A673 (cell line): ENCODE data around the gene PARP6. TPM values are rescaled to one million over a fixed set of nuclear protein-coding genes. Genes with fewer than 3 reads are reported as not detected.

Experiments
- BruUV-seq: library from RNA; stranded (reverse); fragments of 400-500 nt; replicated peaks from 2 replicates; lab custom pipeline; 2021; lab: Mats Ljungman, UMichigan
- CTCF ChIA-PET: fragments of 300-600 bp; sonication (Branson Sonifier 250); formaldehyde crosslinking; loops from one replicate; lab custom pipeline; 2022; ENCODE audit warnings: antibody characterized with exemption; lab: Charles Lee
- POLR2A ChIA-PET: fragments of 300-600 bp; sonication (Branson Sonifier 250); formaldehyde crosslinking; loops from one replicate; lab custom pipeline; 2022; ENCODE audit warnings: antibody characterized with exemption; ENCODE audit not compliant: low non-redundant PET; lab: Charles Lee
- DNase-seq: peaks from one replicate; pipeline ENCODE4 v3.0.0-alpha.2; 2015; ENCODE audit warnings: low spot score
- H3K27ac ChIP-seq: fragments of 200-600 bp; sonication (generic); 2 replicates; pipeline ENCODE4 v1.5.1; 2016; ENCODE audit warnings: mixed run types, low read depth, mild to moderate bottlenecking, mixed read lengths, antibody characterized with exemption, low read length; ENCODE audit not compliant: poor library complexity, severe bottlenecking
- H3K27me3 ChIP-seq: fragments of 200-600 bp; sonication (generic); replicated peaks from 2 replicates; pipeline ENCODE4 v1.6.1; 2017; ENCODE audit warnings: mixed run types, low read depth, mild to moderate bottlenecking, mixed read lengths, antibody characterized with exemption, low read length; ENCODE audit not compliant: insufficient read depth, poor library complexity
- H3K36me3 ChIP-seq: fragments of 200-600 bp; sonication (generic); 2 replicates; pipeline ENCODE4 v1.6.1; 2016; ENCODE audit warnings: mixed run types, mild to moderate bottlenecking, mixed read lengths, antibody characterized with exemption, low read length; ENCODE audit not compliant: insufficient read depth, poor library complexity, severe bottlenecking
- H3K4me1 ChIP-seq: fragments of 200-600 bp; sonication (generic); 2 replicates; pipeline ENCODE4 v1.6.1; 2017; ENCODE audit warnings: mixed run types, mild to moderate bottlenecking, mixed read lengths, antibody characterized with exemption, low read length; ENCODE audit not compliant: insufficient read depth, poor library complexity, severe bottlenecking
- H3K4me3 ChIP-seq: fragments of 200-600 bp; sonication (generic); 2 replicates; pipeline ENCODE4 v1.5.1; 2016; ENCODE audit warnings: low read depth, mixed run types, mild to moderate bottlenecking, mixed read lengths, low read length; ENCODE audit not compliant: poor library complexity, severe bottlenecking
- H3K9me3 ChIP-seq: fragments of 200-600 bp; sonication (generic); 2 replicates; pipeline ENCODE4 v1.6.1; 2016; ENCODE audit warnings: mixed run types, low read depth, mild to moderate bottlenecking, mixed read lengths, antibody characterized with exemption, low read length; ENCODE audit not compliant: poor library complexity, severe bottlenecking
- CTCF ChIP-seq: fragments of 300-800, 200-600 bp; sonication (generic); conservative IDR thresholded peaks from 2 replicates; pipeline ENCODE4 v1.5.1; 2017; ENCODE audit warnings: low read depth, mild to moderate bottlenecking, antibody characterized with exemption, low read length, moderate library complexity, mixed read lengths
- EZH2 ChIP-seq: fragments of 200-600 bp; sonication (generic); IDR thresholded peaks from 2 replicates; pipeline ENCODE4 v1.6.1; 2017; ENCODE audit warnings: borderline replicate concordance, low read depth, mild to moderate bottlenecking, mixed read lengths, antibody characterized with exemption, low read length; ENCODE audit not compliant: poor library complexity, severe bottlenecking
- intact Hi-C: fragments of 100-400 bp; cut with micrococcal nuclease; formaldehyde crosslinking; loops from one replicate; pipeline ENCODE4 v1.10.0; 2022; ENCODE audit not compliant: unreplicated experiment
- total RNA-seq: library from RNA; stranded (reverse); gene quantifications from 2 replicates; pipeline ENCODE4 v1.2.3, GENCODE V29; 2021

PARP6 gene
- total RNA-seq, 1 experiment from 2014 or later = 71.4 TPM

- ChIA-PET POLR2A (no interaction called here), CTCF (no interaction called here)
- intact Hi-C loops = no loop called here
- Histone ChIP-seq H3K27me3 (no peaks in the 10 kb centered on the region), H3K4me1 (no peaks in the 10 kb centered on the region), H3K27ac (no peak overlapping the region), H3K9me3 (no peaks in the 10 kb centered on the region), H3K36me3 (no peaks in the 10 kb centered on the region), H3K4me3 (no peak overlapping the region)
- TF ChIP-seq EZH2 = no peak
- TF ChIP-seq CTCF = no peak
- no TSS peak for BruUV-seq
- DNase-seq = no peak
Observed at GRCh38 chr15:72281713-72282112, 9.4 kb upstream of the PARP6 start.

- Histone ChIP-seq H3K4me3 (no peak overlapping the region), H3K4me1 (no peaks in the 10 kb centered on the region), H3K36me3 (no peaks in the 10 kb centered on the region), H3K9me3 (no peaks in the 10 kb centered on the region), H3K27ac (no peak overlapping the region), H3K27me3 (no peaks in the 10 kb centered on the region)
- no peak for DNase-seq
- intact Hi-C loops = no loop called here
- no TSS peak for BruUV-seq
- ChIA-PET CTCF (no interaction called here), POLR2A (no interaction called here)
- no peak for TF ChIP-seq CTCF
- no peak for TF ChIP-seq EZH2
Observed at GRCh38 chr15:72280751-72281150, 8.4 kb upstream of the PARP6 start.

- no TSS peak for BruUV-seq
- no peak for DNase-seq
- POLR2A ChIA-PET = no interaction called here
- intact Hi-C loops = no loop called here
- Histone ChIP-seq H3K4me3 (no peak overlapping the region), H3K9me3 (no peaks in the 10 kb centered on the region), H3K27me3 (no peaks in the 10 kb centered on the region), H3K36me3 (no peaks in the 10 kb centered on the region), H3K4me1 (no peaks in the 10 kb centered on the region), H3K27ac (no peak overlapping the region)
- TF ChIP-seq CTCF (no peak), EZH2 (no peak)
- CTCF ChIA-PET = no interaction called here
Observed at GRCh38 chr15:72278737-72279136, 6.4 kb upstream of the PARP6 start.
